Neural progenitor cell (in vitro differentiated cells): ENCODE data around the gene NACAD. TPM values are rescaled to one million over a fixed set of nuclear protein-coding genes. Genes with fewer than 3 reads are reported as not detected.

ENCODE experiments used
- DNase-seq: peaks from one replicate; pipeline ENCODE4 v3.0.0-alpha.2; 2016; ENCODE audit warnings: low spot score
- H2AFZ ChIP-seq: fragments of 200-600 bp; sonication (generic); replicated peaks from 2 replicates; pipeline ENCODE4 v1.6.1; 2016; ENCODE audit warnings: antibody characterized with exemption
- H3F3A ChIP-seq: fragments of 200-600 bp; sonication (generic); 2 replicates; pipeline ENCODE4 v1.6.1; 2016; ENCODE audit warnings: antibody characterized with exemption, low read depth
- H3K27ac ChIP-seq: fragments of 200-600 bp; sonication (generic); 2 replicates; pipeline ENCODE4 v1.5.1; 2016; ENCODE audit warnings: mild to moderate bottlenecking
- H3K27me3 ChIP-seq: fragments of 200-600 bp; sonication (generic); 2 replicates; pipeline ENCODE4 v1.6.1; 2016; ENCODE audit warnings: mild to moderate bottlenecking, moderate library complexity
- H3K36me3 ChIP-seq: fragments of 200-600 bp; sonication (generic); 2 replicates; pipeline ENCODE4 v1.5.1; 2016
- H3K4me1 ChIP-seq: fragments of 200-600 bp; sonication (generic); 2 replicates; pipeline ENCODE4 v1.6.1; 2016; ENCODE audit warnings: mixed run types
- H3K4me2 ChIP-seq: fragments of 200-600 bp; sonication (generic); 2 replicates; pipeline ENCODE4 v1.6.1; 2016
- H3K4me3 ChIP-seq: fragments of 200-600 bp; sonication (generic); 2 replicates; pipeline ENCODE4 v1.5.1; 2016
- H3K79me2 ChIP-seq: fragments of 200-600 bp; sonication (generic); 2 replicates; pipeline ENCODE4 v1.6.1; 2016; ENCODE audit warnings: low read depth
- H3K9ac ChIP-seq: fragments of 200-600 bp; sonication (generic); 2 replicates; pipeline ENCODE4 v1.6.1; 2016
- H3K9me3 ChIP-seq: fragments of 200-600 bp; sonication (generic); 2 replicates; pipeline ENCODE4 v1.5.1; 2016; ENCODE audit warnings: low read depth
- H4K20me1 ChIP-seq: fragments of 200-600 bp; sonication (generic); 2 replicates; pipeline ENCODE4 v1.6.1; 2016; ENCODE audit warnings: low read depth
- H3K27ac Mint-ChIP-seq: 3 replicates; pipeline ENCODE4 v1.8.0; 2021; ENCODE audit warnings: mixed read lengths
- H3K27me3 Mint-ChIP-seq: 2 replicates; pipeline ENCODE4 v1.8.0; 2022; ENCODE audit warnings: low read depth, mild to moderate bottlenecking, inconsistent platforms, moderate library complexity, mixed read lengths; ENCODE audit not compliant: insufficient read depth
- H3K36me3 Mint-ChIP-seq: 3 replicates; pipeline ENCODE4 v1.8.0; 2021; ENCODE audit warnings: mixed read lengths
- H3K4me1 Mint-ChIP-seq: 3 replicates; pipeline ENCODE4 v1.8.0; 2021; ENCODE audit warnings: mixed read lengths
- H3K4me3 Mint-ChIP-seq: 3 replicates; pipeline ENCODE4 v1.8.0; 2021; ENCODE audit warnings: mild to moderate bottlenecking, moderate library complexity, mixed read lengths
- H3K9me3 Mint-ChIP-seq: 3 replicates; pipeline ENCODE4 v1.8.0; 2020; ENCODE audit warnings: mixed read lengths
- EZH2 ChIP-seq: fragments of 200-600 bp; sonication (generic); IDR thresholded peaks from 2 replicates; pipeline ENCODE4 v1.6.1; 2017; ENCODE audit warnings: antibody characterized with exemption, mild to moderate bottlenecking, moderate library complexity
- EZH2phosphoT487 ChIP-seq: fragments of 200-600 bp; sonication (generic); IDR thresholded peaks from 2 replicates; pipeline ENCODE4 v1.6.1; 2017; ENCODE audit warnings: antibody characterized with exemption
- total RNA-seq: library from RNA; depleted of rRNA; stranded (reverse); fragments of >200 nt; gene quantifications from 2 replicates; pipeline ENCODE4 v1.2.3, GENCODE V29; 2015; ENCODE audit warnings: low replicate concordance
- TF ChIP-seq, protein P1 (sequence below): fragments of 200-600 bp; sonication (generic); IDR thresholded peaks from 2 replicates; pipeline ENCODE4 v1.5.1; 2017; ENCODE audit warnings: antibody characterized with exemption, mild to moderate bottlenecking

Gene NACAD
- total RNA-seq, 1 donor from 2014 or later = 0.39 TPM

DNA sequence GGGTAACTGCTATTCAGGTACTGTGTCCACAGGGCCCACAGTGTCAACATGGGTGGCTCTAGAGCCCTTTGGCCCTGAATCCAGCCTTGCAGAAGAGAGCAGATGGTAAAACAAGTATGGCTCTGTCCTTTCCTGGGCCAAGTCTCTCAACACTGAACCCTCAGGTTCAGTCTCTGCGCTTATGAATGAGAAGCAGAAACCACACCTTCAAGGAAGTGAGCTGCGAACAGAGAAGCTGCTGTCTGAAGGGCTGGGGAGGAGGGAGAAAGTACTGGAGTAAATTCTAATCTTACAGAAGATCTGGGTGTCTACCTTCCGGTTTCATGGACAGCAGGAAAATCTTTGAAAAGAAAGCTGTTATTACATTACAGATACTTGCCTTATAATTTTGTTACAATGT is 18.6 kb upstream of the NACAD start:
- no peaks in the 10 kb centered on the region for H3K27me3 Mint-ChIP-seq

DNA sequence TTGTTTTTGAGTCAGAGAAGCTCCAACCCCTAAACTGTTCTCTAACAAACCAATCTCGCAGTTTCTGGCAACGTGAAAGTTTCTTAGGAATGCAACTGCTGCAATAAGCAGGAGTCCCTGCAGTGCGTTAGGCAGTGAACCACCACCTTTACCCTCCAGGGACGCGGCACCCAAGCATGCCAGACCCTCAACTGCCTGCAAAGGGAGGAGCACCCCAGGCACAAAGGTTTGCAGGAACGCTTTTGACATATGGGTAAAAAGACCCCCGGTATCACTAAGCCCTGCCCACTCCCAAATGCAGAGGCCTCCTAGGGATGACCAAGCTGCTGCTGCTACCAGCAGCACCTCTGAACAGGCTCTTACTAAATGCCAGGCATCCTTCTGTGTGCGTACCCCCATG is 18.1 kb upstream of the NACAD start:
- Histone ChIP-seq H3F3A (peaks cover 2% of the 10 kb centered on the region), H4K20me1 (peaks cover 27% of the 10 kb centered on the region), H3K4me2 (no peak overlapping the region), H2AFZ (no peak overlapping the region), H3K4me1 (no peaks in the 10 kb centered on the region), H3K9ac (no peak overlapping the region), H3K9me3 (no peaks in the 10 kb centered on the region), H3K79me2 (peaks cover 46% of the 10 kb centered on the region), H3K27me3 (no peaks in the 10 kb centered on the region), H3K27ac (no peak overlapping the region), H3K4me3 (no peak overlapping the region), H3K36me3 (peaks cover 4% of the 10 kb centered on the region)
- H3K36me3 Mint-ChIP-seq = peaks cover 14% of the 10 kb centered on the region
- no peak overlapping the region for H3K4me3 Mint-ChIP-seq
- no peak for TF ChIP-seq EZH2phosphoT487
- TF ChIP-seq, protein P1, sequence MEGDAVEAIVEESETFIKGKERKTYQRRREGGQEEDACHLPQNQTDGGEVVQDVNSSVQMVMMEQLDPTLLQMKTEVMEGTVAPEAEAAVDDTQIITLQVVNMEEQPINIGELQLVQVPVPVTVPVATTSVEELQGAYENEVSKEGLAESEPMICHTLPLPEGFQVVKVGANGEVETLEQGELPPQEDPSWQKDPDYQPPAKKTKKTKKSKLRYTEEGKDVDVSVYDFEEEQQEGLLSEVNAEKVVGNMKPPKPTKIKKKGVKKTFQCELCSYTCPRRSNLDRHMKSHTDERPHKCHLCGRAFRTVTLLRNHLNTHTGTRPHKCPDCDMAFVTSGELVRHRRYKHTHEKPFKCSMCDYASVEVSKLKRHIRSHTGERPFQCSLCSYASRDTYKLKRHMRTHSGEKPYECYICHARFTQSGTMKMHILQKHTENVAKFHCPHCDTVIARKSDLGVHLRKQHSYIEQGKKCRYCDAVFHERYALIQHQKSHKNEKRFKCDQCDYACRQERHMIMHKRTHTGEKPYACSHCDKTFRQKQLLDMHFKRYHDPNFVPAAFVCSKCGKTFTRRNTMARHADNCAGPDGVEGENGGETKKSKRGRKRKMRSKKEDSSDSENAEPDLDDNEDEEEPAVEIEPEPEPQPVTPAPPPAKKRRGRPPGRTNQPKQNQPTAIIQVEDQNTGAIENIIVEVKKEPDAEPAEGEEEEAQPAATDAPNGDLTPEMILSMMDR = no peak
- TF ChIP-seq EZH2 = no peak
- H3K27me3 Mint-ChIP-seq = no peaks in the 10 kb centered on the region
- H3K27ac Mint-ChIP-seq = no peak overlapping the region
- no peak for DNase-seq
- H3K4me1 Mint-ChIP-seq = peaks cover 11% of the 10 kb centered on the region
- no peaks in the 10 kb centered on the region for H3K9me3 Mint-ChIP-seq

More for the DNA sequence above, 18.6 kb upstream of the NACAD start:
- no peak overlapping the region for H3K27ac Mint-ChIP-seq
- no peaks in the 10 kb centered on the region for H3K27me3 ChIP-seq
- H3K79me2 ChIP-seq = peaks cover 48% of the 10 kb centered on the region
- H3F3A ChIP-seq = peaks cover 7% of the 10 kb centered on the region
- no peak overlapping the region for H3K4me3 ChIP-seq
- H3K36me3 Mint-ChIP-seq = peaks cover 14% of the 10 kb centered on the region
- H3K4me1 ChIP-seq = peaks cover 2% of the 10 kb centered on the region
- H2AFZ ChIP-seq = no peak overlapping the region
- H3K27ac ChIP-seq = no peak overlapping the region
- H3K9me3 ChIP-seq = no peaks in the 10 kb centered on the region
- no peak overlapping the region for H3K4me2 ChIP-seq
- H4K20me1 ChIP-seq = peaks cover 27% of the 10 kb centered on the region
- H3K9ac ChIP-seq = no peak overlapping the region
- H3K9me3 Mint-ChIP-seq = no peaks in the 10 kb centered on the region
- peaks cover 14% of the 10 kb centered on the region for H3K4me1 Mint-ChIP-seq
- H3K36me3 ChIP-seq = peaks cover 4% of the 10 kb centered on the region
- no peak for DNase-seq
- TF ChIP-seq, protein P1 = no peak
- TF ChIP-seq EZH2 (no peak), EZH2phosphoT487 (no peak)
- no peak overlapping the region for H3K4me3 Mint-ChIP-seq

DNA sequence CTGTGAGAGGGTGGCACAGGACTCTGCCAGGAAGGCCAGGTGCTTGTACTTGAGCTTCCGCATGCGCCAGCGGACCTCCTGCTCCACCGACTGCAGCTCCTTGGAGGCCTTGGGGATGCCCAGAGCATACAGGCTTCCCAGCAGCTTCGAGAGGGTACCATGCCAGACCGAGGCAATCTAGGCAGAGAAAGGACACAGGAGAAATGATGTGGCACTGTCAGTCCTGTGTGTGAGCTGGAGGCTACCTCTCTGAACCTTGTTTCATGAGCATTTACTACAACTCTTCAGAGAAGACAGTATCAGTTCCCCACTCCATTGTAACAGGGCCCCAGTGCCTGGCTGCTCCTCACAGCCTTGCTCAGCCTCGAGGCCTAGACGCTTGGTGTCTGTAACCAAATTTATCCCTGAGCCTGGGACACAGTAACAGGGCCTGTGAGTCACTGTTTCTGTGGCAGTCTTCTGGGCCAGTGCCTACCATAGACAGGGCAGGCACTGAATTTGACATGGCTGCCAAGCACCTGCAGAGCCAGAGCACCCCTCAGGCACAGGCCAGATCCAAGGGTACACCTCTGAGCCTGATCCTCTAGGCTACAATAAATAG is 16.9 kb upstream of the NACAD start:
- Histone ChIP-seq H3K4me3 (no peak overlapping the region), H3K9me3 (no peaks in the 10 kb centered on the region), H3K27ac (no peak overlapping the region), H3K4me2 (no peak overlapping the region), H3K79me2 (peaks cover 39% of the 10 kb centered on the region), H3K27me3 (no peaks in the 10 kb centered on the region), H3K9ac (no peak overlapping the region), H3K36me3 (peaks cover 4% of the 10 kb centered on the region), H3K4me1 (no peaks in the 10 kb centered on the region), H2AFZ (no peak overlapping the region), H4K20me1 (peaks cover 27% of the 10 kb centered on the region), H3F3A (no peaks in the 10 kb centered on the region)
- no peak overlapping the region for H3K27ac Mint-ChIP-seq
- H3K4me3 Mint-ChIP-seq = no peak overlapping the region
- peaks cover 14% of the 10 kb centered on the region for H3K36me3 Mint-ChIP-seq
- peaks cover 6% of the 10 kb centered on the region for H3K4me1 Mint-ChIP-seq
- no peaks in the 10 kb centered on the region for H3K27me3 Mint-ChIP-seq
- H3K9me3 Mint-ChIP-seq = no peaks in the 10 kb centered on the region
- no peak for DNase-seq
- no peak for TF ChIP-seq EZH2
- TF ChIP-seq, protein P1 = no peak
- no peak for TF ChIP-seq EZH2phosphoT487
